Measurements from ENCODE around the gene SUPT5H. TPM values are rescaled to one million over a fixed set of nuclear protein-coding genes. Genes with fewer than 3 reads are reported as not detected.

The SUPT5H gene
- total RNA-seq, 1 donor from 2014 or later = 157 TPM

- no peak for DNase-seq (ENCODE audit: low spot score)
Measured at GRCh38 chr19:39520541-39521484, 75.4 kb downstream of the SUPT5H start.

GRCh38 chr19:39524495-39524894 is 79.1 kb downstream of the SUPT5H start:
- no peak for DNase-seq (ENCODE audit: low spot score)

- DNase-seq (ENCODE audit: low spot score) = no peak
Measured at GRCh38 chr19:39525205-39525604, 79.8 kb downstream of the SUPT5H start.

Other genes with a start within 250 kb of the SUPT5H start
- gene NCCRP1, start 248.6 kb upstream of the SUPT5H start, total RNA-seq = 0.17 TPM
- 1.1 TPM for gene SYCN, start 241.3 kb upstream of the SUPT5H start, total RNA-seq
- not detected for gene IFNL3, start 200.6 kb upstream of the SUPT5H start, total RNA-seq
- not detected for gene IFNL4, start 196.7 kb upstream of the SUPT5H start, total RNA-seq
- not detected for gene IFNL2, start 177.2 kb upstream of the SUPT5H start, total RNA-seq
- not detected for gene IFNL1, start 149.2 kb upstream of the SUPT5H start, total RNA-seq
- gene LRFN1, start 124.7 kb upstream of the SUPT5H start, total RNA-seq = 1.6 TPM
- 29.0 TPM for gene GMFG, start 109.5 kb upstream of the SUPT5H start, total RNA-seq
- 106 TPM for gene SAMD4B, start 103.2 kb upstream of the SUPT5H start, total RNA-seq
- 50.5 TPM for gene PAF1, start 54.5 kb upstream of the SUPT5H start, total RNA-seq
- 46.0 TPM for gene MED29, start 54.2 kb upstream of the SUPT5H start, total RNA-seq
- 180 TPM for gene ZFP36, start 38.7 kb upstream of the SUPT5H start, total RNA-seq
- 41.8 TPM for gene PLEKHG2, start 32.9 kb upstream of the SUPT5H start, total RNA-seq
- 1,378 TPM for gene RPS16, start 9.6 kb upstream of the SUPT5H start, total RNA-seq
- 53.3 TPM for gene TIMM50, start 35.3 kb downstream of the SUPT5H start, total RNA-seq
- not detected for gene DLL3, start 53.4 kb downstream of the SUPT5H start, total RNA-seq
- not detected for gene SELENOV, start 69.6 kb downstream of the SUPT5H start, total RNA-seq
- 2.6 TPM for gene EID2B, start 87.3 kb downstream of the SUPT5H start, total RNA-seq
- gene EID2, start 94.6 kb downstream of the SUPT5H start, total RNA-seq = 15.0 TPM
- gene LGALS13, start 156.9 kb downstream of the SUPT5H start, total RNA-seq = not detected
- gene LGALS16, start 210.3 kb downstream of the SUPT5H start, total RNA-seq = not detected